ENCODE data around the gene CACNG7. TPM values are rescaled to one million over a fixed set of nuclear protein-coding genes. Genes with fewer than 3 reads are reported as not detected.

The CACNG7 gene
- total RNA-seq, 1 experiment from 2014 or later: not detected

DNA sequence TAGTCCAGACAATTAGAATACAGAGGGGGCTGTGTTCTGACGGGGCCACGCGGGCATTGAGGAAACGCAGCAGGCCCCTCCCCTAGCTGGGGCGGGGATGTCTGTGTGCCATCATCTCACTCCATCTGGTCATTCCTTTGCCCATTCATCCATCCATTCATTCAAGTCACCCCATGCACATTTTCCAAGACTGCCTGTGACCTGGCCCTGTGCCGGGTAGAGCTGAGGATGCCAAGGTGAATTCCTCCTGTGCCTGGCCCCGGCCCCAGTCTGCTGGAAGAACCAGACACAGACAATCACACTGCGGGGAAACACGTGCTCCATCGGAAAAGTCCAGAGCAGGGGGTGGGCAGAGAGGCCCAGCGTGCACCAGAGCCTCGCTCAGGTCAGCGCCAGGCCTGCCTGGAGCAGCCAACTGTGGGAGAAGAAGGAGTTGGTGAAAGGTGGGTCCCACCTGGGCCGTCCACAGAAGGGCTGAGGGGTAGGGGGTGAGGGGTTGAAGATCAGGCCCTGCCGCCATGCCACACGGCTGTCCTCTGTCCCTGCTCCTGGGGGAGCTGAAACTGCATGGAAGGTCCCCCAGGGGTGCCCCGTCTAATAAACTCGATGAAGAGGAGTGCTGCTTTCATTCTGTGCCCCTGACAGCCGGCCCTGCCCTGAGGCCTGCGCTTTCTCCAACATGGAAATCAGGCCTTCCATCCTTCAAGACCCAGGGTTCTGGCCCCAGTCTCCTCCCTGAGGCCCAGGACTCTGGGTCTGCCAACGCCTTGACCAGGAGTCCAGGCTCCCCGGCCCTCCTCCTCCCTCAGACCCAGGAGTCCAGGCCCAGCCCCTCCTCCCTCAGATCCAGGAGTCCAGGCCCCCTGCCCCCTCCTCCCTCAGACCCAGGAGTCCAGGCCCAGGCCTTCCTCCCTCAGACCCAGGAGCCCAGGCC, 80.8 kb downstream of the CACNG7 start:
- CTCF ChIA-PET: no interaction called here
- POLR2A ChIA-PET (ENCODE audit: low non-redundant PET): no interaction called here
- intact Hi-C loops (cut with micrococcal nuclease; ENCODE audit: unreplicated experiment): no loop called here
- TF ChIP-seq CTCF (conservative IDR thresholded peaks at IDR 0.05; ENCODE audit: low read depth, low read length): no peak
- TF ChIP-seq EZH2 (IDR thresholded peaks at IDR 0.05; ENCODE audit: borderline replicate concordance, low read depth, low read length, poor library complexity, severe bottlenecking): no peak
- Histone ChIP-seq H3K9me3 (ENCODE audit: low read depth, low read length, poor library complexity, severe bottlenecking) (no peaks in the 10 kb centered on the region), H3K4me1 (ENCODE audit: insufficient read depth, low read length, poor library complexity, severe bottlenecking) (no peaks in the 10 kb centered on the region), H3K27ac (ENCODE audit: low read depth, low read length, poor library complexity, severe bottlenecking) (no peak overlapping the region), H3K36me3 (ENCODE audit: insufficient read depth, low read length, poor library complexity, severe bottlenecking) (no peaks in the 10 kb centered on the region), H3K27me3 (replicated peaks; ENCODE audit: insufficient read depth, low read depth, low read length, poor library complexity) (no peaks in the 10 kb centered on the region), H3K4me3 (ENCODE audit: low read depth, low read length, poor library complexity, severe bottlenecking) (no peak overlapping the region)
- BruUV-seq (replicated peaks): no TSS peak
- no peak for DNase-seq (ENCODE audit: low spot score)

- Histone ChIP-seq H3K36me3 (ENCODE audit: insufficient read depth, low read length, poor library complexity, severe bottlenecking) (no peaks in the 10 kb centered on the region), H3K4me3 (ENCODE audit: low read depth, low read length, poor library complexity, severe bottlenecking) (peak within 1 kb of the TSS; percentile 40), H3K4me1 (ENCODE audit: insufficient read depth, low read length, poor library complexity, severe bottlenecking) (no peaks in the 10 kb centered on the region), H3K9me3 (ENCODE audit: low read depth, low read length, poor library complexity, severe bottlenecking) (no peaks in the 10 kb centered on the region), H3K27ac (ENCODE audit: low read depth, low read length, poor library complexity, severe bottlenecking) (no peak within 1 kb of the TSS), H3K27me3 (replicated peaks; ENCODE audit: insufficient read depth, low read depth, low read length, poor library complexity) (no peaks in the 10 kb centered on the region)
- DNase-seq (ENCODE audit: low spot score): no peak
- CTCF ChIA-PET: no interaction called here
- POLR2A ChIA-PET (ENCODE audit: low non-redundant PET): no interaction called here
- BruUV-seq (replicated peaks): no TSS peak
- intact Hi-C loops (cut with micrococcal nuclease; ENCODE audit: unreplicated experiment): no loop called here
- TF ChIP-seq EZH2 (IDR thresholded peaks at IDR 0.05; ENCODE audit: borderline replicate concordance, low read depth, low read length, poor library complexity, severe bottlenecking) (no peak), CTCF (conservative IDR thresholded peaks at IDR 0.05; ENCODE audit: low read depth, low read length) (no peak)
Measured at GRCh38 chr19:53991224-53992113, 82.4 kb downstream of the CACNG7 start, which contains the start of gene CACNG6. CACNG6 (plus strand) TSS chr19:53991637; CDS start chr19:53992878, 1,241 bp downstream.

- ChIA-PET POLR2A (ENCODE audit: low non-redundant PET) (no interaction called here), CTCF (no interaction called here)
- DNase-seq (ENCODE audit: low spot score): no peak
- H3K27me3 ChIP-seq (replicated peaks; ENCODE audit: insufficient read depth, low read depth, low read length, poor library complexity): no peaks in the 10 kb centered on the region
- H3K4me1 ChIP-seq (ENCODE audit: insufficient read depth, low read length, poor library complexity, severe bottlenecking): no peaks in the 10 kb centered on the region
- no peak overlapping the region for H3K27ac ChIP-seq (ENCODE audit: low read depth, low read length, poor library complexity, severe bottlenecking)
- no peaks in the 10 kb centered on the region for H3K9me3 ChIP-seq (ENCODE audit: low read depth, low read length, poor library complexity, severe bottlenecking)
- H3K36me3 ChIP-seq (ENCODE audit: insufficient read depth, low read length, poor library complexity, severe bottlenecking): no peaks in the 10 kb centered on the region
- intact Hi-C loops (cut with micrococcal nuclease; ENCODE audit: unreplicated experiment): no loop called here
- no TSS peak for BruUV-seq (replicated peaks)
- H3K4me3 ChIP-seq (ENCODE audit: low read depth, low read length, poor library complexity, severe bottlenecking): no peak overlapping the region
- TF ChIP-seq EZH2 (IDR thresholded peaks at IDR 0.05; ENCODE audit: borderline replicate concordance, low read depth, low read length, poor library complexity, severe bottlenecking) (no peak), CTCF (conservative IDR thresholded peaks at IDR 0.05; ENCODE audit: low read depth, low read length) (no peak)
Measured at GRCh38 chr19:53992211-53992610, 83.1 kb downstream of the CACNG7 start.
